HCT116 (cell line): ENCODE measurements around the gene CRY2. TPM values are rescaled to one million over a fixed set of nuclear protein-coding genes. Genes with fewer than 3 reads are reported as not detected.

Experiments used
- ATAC-seq: fragments of 200-7000 bp; cut with Tn5 transposase; 2 replicates; pipeline ENCODE4 v1.9.1; 2020; ENCODE audit warnings: mild to moderate bottlenecking, moderate library complexity
- BruUV-seq: library from RNA; stranded (reverse); fragments of 400-500 nt; replicated peaks from 2 replicates; lab custom pipeline; 2021; lab: Mats Ljungman, UMichigan
- CTCF ChIA-PET: fragments of 300-600 bp; sonication (Branson Sonifier 250); formaldehyde crosslinking; loops from one replicate; lab custom pipeline; 2021; ENCODE audit warnings: antibody characterized with exemption; lab: Charles Lee
- POLR2A ChIA-PET: fragments of 300-600, 350-600 bp; sonication (Branson Sonifier 250); formaldehyde crosslinking; loops from one replicate; lab custom pipeline; 2021; ENCODE audit warnings: antibody characterized with exemption; lab: Charles Lee
- RAD21 ChIA-PET, 2 experiments: fragments of 300-600 bp; sonication (Branson Sonifier 250); formaldehyde crosslinking; loops; one replicate each; lab custom pipeline; 2023; ENCODE audit warnings: low total read pairs in 2 of 2; ENCODE audit not compliant: uncharacterized antibody in 2 of 2, unreplicated experiment in 2 of 2, low non-redundant PET in 1 of 2; lab: Charles Lee
- DNase-seq: peaks from one replicate; pipeline ENCODE4 v3.0.0-alpha.2; 2010; ENCODE audit warnings: low read depth, low spot score
- H2AFZ ChIP-seq: fragments of 200-600 bp; shearing (Covaris generic), sonication (generic); 2 replicates; pipeline ENCODE4 v1.6.1; 2017; ENCODE audit warnings: low read depth, mixed run types, mixed read lengths, antibody characterized with exemption, low read length; ENCODE audit not compliant: poor library complexity, severe bottlenecking
- H3K27ac ChIP-seq: 2 replicates; pipeline ENCODE4 v1.5.1; 2012; ENCODE audit warnings: low read depth, low read length
- H3K27me3 ChIP-seq: fragments of 200-600 bp; sonication (generic); 2 replicates; pipeline ENCODE4 v1.6.1; 2016; ENCODE audit warnings: mixed run types, low read length, mixed read lengths; ENCODE audit not compliant: insufficient read depth
- H3K36me3 ChIP-seq, 2 experiments: fragments of 200-500 bp in 1 of 2; fragments of 200-600 bp in 1 of 2; sonication (Bioruptor generic) in 1 of 2; sonication (generic) in 1 of 2; 2 replicates each; pipeline versions ENCODE4 v1.5.1 to v1.6.1; 2014 to 2016; ENCODE audit warnings: low read length in 2 of 2, inconsistent platforms in 1 of 2, mixed read lengths in 1 of 2, mixed run types in 1 of 2; ENCODE audit not compliant: insufficient read depth in 2 of 2, control insufficient read depth in 1 of 2
- H3K4me1 ChIP-seq, 2 experiments: fragments of 200-600 bp in 1 of 2; sonication (generic) in 1 of 2; 2 replicates each; pipeline versions ENCODE4 v1.5.1 to v1.6.1; 2012 to 2017; ENCODE audit warnings: low read length in 2 of 2, inconsistent platforms in 1 of 2, mild to moderate bottlenecking in 1 of 2, mixed read lengths in 1 of 2, mixed run types in 1 of 2, moderate library complexity in 1 of 2; ENCODE audit not compliant: insufficient read depth in 2 of 2, control insufficient read depth in 1 of 2
- H3K4me2 ChIP-seq: fragments of 200-600 bp; sonication (generic); 2 replicates; pipeline ENCODE4 v1.6.1; 2017; ENCODE audit warnings: mixed run types, low read length, mixed read lengths
- H3K4me3 ChIP-seq, 2 experiments: fragments of 200-600 bp in 1 of 2; sonication (generic) in 1 of 2; replicated peaks in 1 of 2; 2 replicates each; pipeline ENCODE4 v1.5.1; 2011 to 2016; ENCODE audit warnings: low read length in 2 of 2, control low read depth in 1 of 2, low read depth in 1 of 2, mild to moderate bottlenecking in 1 of 2, mixed read lengths in 1 of 2, mixed run types in 1 of 2
- H3K79me2 ChIP-seq: fragments of 200-600 bp; sonication (generic); 2 replicates; pipeline ENCODE4 v1.6.1; 2017; ENCODE audit warnings: mild to moderate bottlenecking, mixed run types, low read length, moderate library complexity, mixed read lengths; ENCODE audit not compliant: insufficient read depth
- H3K9ac ChIP-seq: fragments of 200-600 bp; sonication (generic); 2 replicates; pipeline ENCODE4 v1.6.1; 2016; ENCODE audit warnings: low read length, mixed read lengths
- H3K9me2 ChIP-seq: fragments of 200-600 bp; sonication (generic), shearing (Covaris generic); 2 replicates; pipeline ENCODE4 v1.6.1; 2017; ENCODE audit warnings: mixed run types, mild to moderate bottlenecking, moderate library complexity; ENCODE audit not compliant: insufficient read depth
- H3K9me3 ChIP-seq, 2 experiments: fragments of 200-500 bp in 1 of 2; fragments of 200-600 bp in 1 of 2; sonication (Bioruptor generic) in 1 of 2; sonication (generic) in 1 of 2; 2 replicates each; pipeline ENCODE4 v1.6.1; 2014 to 2017; ENCODE audit warnings: low read length in 2 of 2, mixed read lengths in 2 of 2, inconsistent platforms in 1 of 2, low read depth in 1 of 2, mild to moderate bottlenecking in 1 of 2, mixed run types in 1 of 2, moderate library complexity in 1 of 2; ENCODE audit not compliant: control insufficient read depth in 1 of 2, insufficient read depth in 1 of 2
- H4K20me1 ChIP-seq: fragments of 200-600 bp; sonication (generic), shearing (Covaris generic); 2 replicates; pipeline ENCODE4 v1.6.1; 2017; ENCODE audit warnings: mixed run types, mild to moderate bottlenecking, moderate library complexity; ENCODE audit not compliant: insufficient read depth
- ATF3 ChIP-seq: IDR thresholded peaks from 2 replicates; pipeline ENCODE4 v1.6.1; 2012
- CEBPB ChIP-seq: IDR thresholded peaks from 2 replicates; pipeline ENCODE4 v1.6.1; 2012; ENCODE audit warnings: low read depth
- ELF1 ChIP-seq: IDR thresholded peaks from 2 replicates; pipeline ENCODE4 v1.6.1; 2012; ENCODE audit warnings: low read depth, borderline replicate concordance
- ZFX ChIP-seq: fragments of 450-650 bp; IDR thresholded peaks from 2 replicates; pipeline ENCODE4 v1.6.1; 2017
- intact Hi-C: fragments of 100-400 bp; cut with micrococcal nuclease; formaldehyde crosslinking; loops from 2 replicates; pipeline ENCODE4 v1.10.0; 2022
- total RNA-seq: library from RNA; stranded (reverse); gene quantifications from one replicate; pipeline ENCODE4 v1.2.1, GENCODE V29; 2021; ENCODE audit not compliant: unreplicated experiment
- TF ChIP-seq, protein P1 (sequence below), 3 experiments: fragments of 200-600 bp in 1 of 3; sonication (generic) in 1 of 3; IDR thresholded peaks in 2 of 3; conservative IDR thresholded peaks in 1 of 3; 2 replicates each; pipeline ENCODE4 v1.5.1; 2012 to 2017; ENCODE audit warnings: low read depth in 2 of 3, low read length in 2 of 3, antibody characterized with exemption in 1 of 3, borderline replicate concordance in 1 of 3, control low read depth in 1 of 3, mild to moderate bottlenecking in 1 of 3, mixed read lengths in 1 of 3, mixed run types in 1 of 3, moderate library complexity in 1 of 3; ENCODE audit not compliant: insufficient read depth in 1 of 3
- TF ChIP-seq, protein P2 (sequence below): IDR thresholded peaks from 2 replicates; pipeline ENCODE4 v1.6.1; 2011; ENCODE audit warnings: mild to moderate bottlenecking, low read length, moderate library complexity; ENCODE audit not compliant: insufficient replicate concordance; ENCODE audit errors: extremely low read depth

Gene CRY2
- total RNA-seq, 1 experiment from 2014 or later: 18.0 TPM

DNA sequence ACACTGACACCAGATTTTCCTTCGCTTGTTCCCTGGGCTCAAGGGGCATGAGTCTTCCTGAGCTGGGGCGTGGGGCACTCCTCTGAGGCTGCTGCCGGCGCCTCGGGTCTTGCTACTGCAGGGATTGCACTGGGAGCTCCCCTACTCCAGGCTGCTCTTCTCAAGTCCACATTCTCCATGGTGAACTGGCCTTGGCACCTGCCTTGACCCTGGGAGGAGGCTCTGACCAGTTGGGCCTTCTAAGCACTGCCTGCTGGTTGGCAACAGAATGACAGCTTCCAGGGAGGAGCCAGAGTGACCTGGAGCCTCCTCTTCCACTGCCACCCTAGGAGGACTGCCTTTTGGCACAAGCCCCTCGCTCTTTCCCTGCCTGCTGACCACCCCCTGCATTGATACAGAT is 50.3 kb downstream of the CRY2 start:
- Histone ChIP-seq H3K4me3 (no peak overlapping the region), H3K9me2 (no peaks in the 10 kb centered on the region), H3K9me3 (no peaks in the 10 kb centered on the region), H2AFZ (no peak overlapping the region), H3K4me1 (peaks cover 10 to 25% of the 10 kb centered on the region in 2 experiments; a peak in 3 of 4 replicates), H3K36me3 (no peaks in the 10 kb centered on the region), H3K79me2 (no peaks in the 10 kb centered on the region), H3K9ac (no peak overlapping the region), H3K27ac (no peak overlapping the region), H4K20me1 (no peaks in the 10 kb centered on the region), H3K27me3 (no peaks in the 10 kb centered on the region), H3K4me2 (no peak overlapping the region)
- ATAC-seq: no peak
- ChIA-PET POLR2A (interaction anchor here (1.1 kb wide), 1 partner anchor 86 kb away, joined by 4 read pairs; no protein-coding TSS in a partner anchor), RAD21 (no interaction called here), CTCF (no interaction called here)
- no peak for DNase-seq
- intact Hi-C loops: no loop called here
- no TSS peak for BruUV-seq
- TF ChIP-seq, protein P1, sequence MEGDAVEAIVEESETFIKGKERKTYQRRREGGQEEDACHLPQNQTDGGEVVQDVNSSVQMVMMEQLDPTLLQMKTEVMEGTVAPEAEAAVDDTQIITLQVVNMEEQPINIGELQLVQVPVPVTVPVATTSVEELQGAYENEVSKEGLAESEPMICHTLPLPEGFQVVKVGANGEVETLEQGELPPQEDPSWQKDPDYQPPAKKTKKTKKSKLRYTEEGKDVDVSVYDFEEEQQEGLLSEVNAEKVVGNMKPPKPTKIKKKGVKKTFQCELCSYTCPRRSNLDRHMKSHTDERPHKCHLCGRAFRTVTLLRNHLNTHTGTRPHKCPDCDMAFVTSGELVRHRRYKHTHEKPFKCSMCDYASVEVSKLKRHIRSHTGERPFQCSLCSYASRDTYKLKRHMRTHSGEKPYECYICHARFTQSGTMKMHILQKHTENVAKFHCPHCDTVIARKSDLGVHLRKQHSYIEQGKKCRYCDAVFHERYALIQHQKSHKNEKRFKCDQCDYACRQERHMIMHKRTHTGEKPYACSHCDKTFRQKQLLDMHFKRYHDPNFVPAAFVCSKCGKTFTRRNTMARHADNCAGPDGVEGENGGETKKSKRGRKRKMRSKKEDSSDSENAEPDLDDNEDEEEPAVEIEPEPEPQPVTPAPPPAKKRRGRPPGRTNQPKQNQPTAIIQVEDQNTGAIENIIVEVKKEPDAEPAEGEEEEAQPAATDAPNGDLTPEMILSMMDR (IDR thresholded peaks at IDR 0.05 in 2 of 3, conservative IDR thresholded peaks at IDR 0.05 in 1 of 3; ENCODE audit: borderline replicate concordance in 1 of 3, insufficient read depth in 1 of 3, low read depth in 2 of 3, low read length in 2 of 3): 0 out of 6 replicates have a peak, but pooled peaks of 1 of the 3 experiments have one; percentile 12
- TF ChIP-seq CEBPB (no peak), ELF1 (no peak), ATF3 (no peak), ZFX (no peak)
- TF ChIP-seq, protein P2, sequence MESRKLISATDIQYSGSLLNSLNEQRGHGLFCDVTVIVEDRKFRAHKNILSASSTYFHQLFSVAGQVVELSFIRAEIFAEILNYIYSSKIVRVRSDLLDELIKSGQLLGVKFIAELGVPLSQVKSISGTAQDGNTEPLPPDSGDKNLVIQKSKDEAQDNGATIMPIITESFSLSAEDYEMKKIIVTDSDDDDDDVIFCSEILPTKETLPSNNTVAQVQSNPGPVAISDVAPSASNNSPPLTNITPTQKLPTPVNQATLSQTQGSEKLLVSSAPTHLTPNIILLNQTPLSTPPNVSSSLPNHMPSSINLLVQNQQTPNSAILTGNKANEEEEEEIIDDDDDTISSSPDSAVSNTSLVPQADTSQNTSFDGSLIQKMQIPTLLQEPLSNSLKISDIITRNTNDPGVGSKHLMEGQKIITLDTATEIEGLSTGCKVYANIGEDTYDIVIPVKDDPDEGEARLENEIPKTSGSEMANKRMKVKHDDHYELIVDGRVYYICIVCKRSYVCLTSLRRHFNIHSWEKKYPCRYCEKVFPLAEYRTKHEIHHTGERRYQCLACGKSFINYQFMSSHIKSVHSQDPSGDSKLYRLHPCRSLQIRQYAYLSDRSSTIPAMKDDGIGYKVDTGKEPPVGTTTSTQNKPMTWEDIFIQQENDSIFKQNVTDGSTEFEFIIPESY: no peak
